IMR-90 (cell line): ENCODE measurements around the gene PRKN. TPM values are rescaled to one million over a fixed set of nuclear protein-coding genes. Genes with fewer than 3 reads are reported as not detected.

Experiments used
- ATAC-seq: fragments of 200-7000 bp; cut with Tn5 transposase; 2 replicates; pipeline ENCODE4 v1.9.1; 2020; ENCODE audit warnings: low read depth, mild to moderate bottlenecking, moderate library complexity
- BruUV-seq: library from RNA; stranded (reverse); fragments of 400-500 nt; replicated peaks from 2 replicates; lab custom pipeline; 2021; lab: Mats Ljungman, UMichigan
- CTCF ChIA-PET: fragments of 300-600 bp; formaldehyde crosslinking; extraction: SDS; loops from one replicate; lab custom pipeline; 2021; ENCODE audit warnings: antibody characterized with exemption; lab: Yijun Ruan, JAX
- POLR2A ChIA-PET: fragments of 300-600 bp; sonication (Branson Sonifier 250); formaldehyde crosslinking; loops from one replicate; lab custom pipeline; 2022; ENCODE audit warnings: antibody characterized with exemption; ENCODE audit not compliant: unreplicated experiment; lab: Charles Lee
- DNase-seq: peaks from one replicate; pipeline ENCODE4 v3.0.0; 2013
- H2AFZ ChIP-seq: replicated peaks from 2 replicates; pipeline ENCODE3; 2013; ENCODE audit warnings: low read length, mild to moderate bottlenecking; ENCODE audit not compliant: poor library complexity
- H2AK5ac ChIP-seq: 2 replicates; pipeline ENCODE4 v1.6.1; 2013; ENCODE audit warnings: low read depth, low read length, inconsistent platforms
- H2AK9ac ChIP-seq: replicated peaks from 2 replicates; pipeline ENCODE3; 2013; ENCODE audit warnings: mild to moderate bottlenecking, low read depth, low read length, moderate library complexity; ENCODE audit not compliant: poor library complexity
- H2BK120ac ChIP-seq: 2 replicates; pipeline ENCODE4 v1.6.1; 2013; ENCODE audit warnings: low read depth, low read length, inconsistent platforms
- H2BK15ac ChIP-seq: 3 replicates; pipeline ENCODE4 v1.6.1; 2013; ENCODE audit warnings: low read depth, low read length, inconsistent platforms
- H2BK20ac ChIP-seq: 2 replicates; pipeline ENCODE4 v1.6.1; 2013; ENCODE audit warnings: low read depth, mild to moderate bottlenecking, inconsistent platforms, low read length, moderate library complexity
- H2BK5ac ChIP-seq: 2 replicates; pipeline ENCODE4 v1.6.1; 2013; ENCODE audit warnings: mild to moderate bottlenecking, low read depth, low read length, inconsistent platforms; ENCODE audit not compliant: poor library complexity, severe bottlenecking
- H3K14ac ChIP-seq: replicated peaks from 2 replicates; pipeline ENCODE4 v1.6.1; 2013; ENCODE audit warnings: low read depth, low read length, inconsistent platforms
- H3K18ac ChIP-seq: 2 replicates; pipeline ENCODE4 v1.6.1; 2013; ENCODE audit warnings: low read depth, low read length, control low read depth
- H3K23ac ChIP-seq: 2 replicates; pipeline ENCODE4 v1.6.1; 2013; ENCODE audit warnings: low read depth, low read length, inconsistent platforms
- H3K27ac ChIP-seq: 2 replicates; pipeline ENCODE4 v1.5.1; 2013; ENCODE audit warnings: mild to moderate bottlenecking, control low read depth, low read length; ENCODE audit not compliant: insufficient read depth
- H3K27me3 ChIP-seq: 2 replicates; pipeline ENCODE4 v1.6.1; 2013; ENCODE audit warnings: low read length; ENCODE audit not compliant: control insufficient read depth, insufficient read depth
- H3K36me3 ChIP-seq: 2 replicates; pipeline ENCODE4 v1.6.1; 2013; ENCODE audit warnings: low read length, mixed read lengths; ENCODE audit not compliant: control insufficient read depth, insufficient read depth
- H3K4ac ChIP-seq: 2 replicates; pipeline ENCODE4 v1.6.1; 2013; ENCODE audit warnings: low read depth, low read length, inconsistent platforms
- H3K4me1 ChIP-seq: 2 replicates; pipeline ENCODE4 v1.6.1; 2013; ENCODE audit warnings: low read length, mixed read lengths; ENCODE audit not compliant: control insufficient read depth, insufficient read depth
- H3K4me2 ChIP-seq: 2 replicates; pipeline ENCODE4 v1.6.1; 2013; ENCODE audit warnings: low read depth, mild to moderate bottlenecking, control low read depth, low read length, moderate library complexity
- H3K4me3 ChIP-seq: 2 replicates; pipeline ENCODE4 v1.5.1; 2013; ENCODE audit warnings: low read depth, mild to moderate bottlenecking, control low read depth, low read length, moderate library complexity; ENCODE audit not compliant: insufficient read depth
- H3K56ac ChIP-seq: 2 replicates; pipeline ENCODE4 v1.6.1; 2013; ENCODE audit warnings: low read length, inconsistent platforms; ENCODE audit not compliant: insufficient read depth; ENCODE audit errors: extremely low read depth
- H3K79me1 ChIP-seq, 2 experiments: 2 replicates each; pipeline ENCODE4 v1.6.1; 2013; ENCODE audit warnings: low read length in 2 of 2, inconsistent platforms in 1 of 2, low read depth in 1 of 2
- H3K9ac ChIP-seq: 2 replicates; pipeline ENCODE4 v1.6.1; 2013; ENCODE audit warnings: low read depth, low read length, control low read depth
- H3K9me1 ChIP-seq: 2 replicates; pipeline ENCODE4 v1.6.1; 2013; ENCODE audit warnings: low read length, inconsistent platforms; ENCODE audit not compliant: insufficient read depth
- H3K9me3 ChIP-seq: 2 replicates; pipeline ENCODE4 v1.6.1; 2013; ENCODE audit warnings: low read length; ENCODE audit not compliant: control insufficient read depth, insufficient read depth
- H4K20me1 ChIP-seq: 2 replicates; pipeline ENCODE4 v1.6.1; 2013; ENCODE audit warnings: low read length, inconsistent platforms; ENCODE audit not compliant: insufficient read depth
- H4K5ac ChIP-seq: 2 replicates; pipeline ENCODE4 v1.6.1; 2013; ENCODE audit warnings: mild to moderate bottlenecking, low read depth, low read length, control low read depth
- H4K8ac ChIP-seq, 2 experiments: 2 replicates each; pipeline ENCODE4 v1.6.1; 2013; ENCODE audit warnings: low read depth in 2 of 2, low read length in 2 of 2, control low read depth in 1 of 2, inconsistent platforms in 1 of 2
- H4K91ac ChIP-seq: 2 replicates; pipeline ENCODE4 v1.6.1; 2013; ENCODE audit warnings: low read depth, low read length, inconsistent platforms; ENCODE audit not compliant: insufficient read depth
- FOS ChIP-seq: fragments of 150-350 bp; IDR thresholded peaks from 2 replicates; pipeline ENCODE4 v1.6.1; 2016; ENCODE audit warnings: low read depth, low read length
- MAZ ChIP-seq: IDR thresholded peaks from 2 replicates; pipeline ENCODE4 v1.6.1; 2012; ENCODE audit warnings: low read depth, mild to moderate bottlenecking, low read length, improper control_type of control experiment, moderate library complexity, borderline replicate concordance
- POLR2A ChIP-seq: IDR thresholded peaks from 2 replicates; pipeline ENCODE4 v1.6.1; 2012; ENCODE audit warnings: mild to moderate bottlenecking, low read depth, low read length
- SMC3 ChIP-seq: fragments of 150-350 bp; IDR thresholded peaks from 2 replicates; pipeline ENCODE4 v1.6.1; 2016; ENCODE audit warnings: low read depth, mild to moderate bottlenecking, antibody characterized with exemption, low read length, moderate library complexity
- WGBS, 2 experiments: methylation state at CpG; one replicate each; pipeline versions ENCODE4 v1.1.5 to v1.1.7; 2013; ENCODE audit warnings: missing lambda C conversion rate in 2 of 2; ENCODE audit not compliant: insufficient read length in 1 of 2; ENCODE audit errors: extremely low coverage in 2 of 2; 5-methylcytosine and 5-hydroxymethylcytosine counted together
- dilution Hi-C: fragments of 300-500 bp; cut with HindIII; formaldehyde crosslinking; loops from one replicate; pipeline ENCODE4 v1.14.3; 2018; ENCODE audit warnings: low sequenced_read_pairs; ENCODE audit not compliant: unreplicated experiment
- in situ Hi-C: fragments of 300-500 bp; cut with MboI; formaldehyde crosslinking; loops from 3 replicates; pipeline ENCODE4 v1.14.3; 2019; ENCODE audit warnings: low sequenced_read_pairs, inconsistent platforms, mixed read lengths
- intact Hi-C: fragments of 100-400 bp; cut with micrococcal nuclease; formaldehyde crosslinking; loops from 2 replicates; pipeline ENCODE4 v1.10.0; 2022
- polyA plus RNA-seq, 3 experiments: library from polyadenylated mRNA; depleted of rRNA; stranded (reverse); fragments of >200 nt; gene quantifications; 2 replicates each; pipeline ENCODE4 v1.2.3, GENCODE V29; 2012; ENCODE audit warnings: low replicate concordance in 1 of 3
- total RNA-seq: library from RNA; depleted of rRNA; stranded (reverse); fragments of >200 nt; gene quantifications from 2 replicates; pipeline ENCODE4 v1.2.3, GENCODE V29; 2012

PRKN gene
- total and polyA plus RNA-seq, 2 of the 4 experiments (the other 2 are of a cell fraction), result 0.15 to 0.18 TPM

DNA sequence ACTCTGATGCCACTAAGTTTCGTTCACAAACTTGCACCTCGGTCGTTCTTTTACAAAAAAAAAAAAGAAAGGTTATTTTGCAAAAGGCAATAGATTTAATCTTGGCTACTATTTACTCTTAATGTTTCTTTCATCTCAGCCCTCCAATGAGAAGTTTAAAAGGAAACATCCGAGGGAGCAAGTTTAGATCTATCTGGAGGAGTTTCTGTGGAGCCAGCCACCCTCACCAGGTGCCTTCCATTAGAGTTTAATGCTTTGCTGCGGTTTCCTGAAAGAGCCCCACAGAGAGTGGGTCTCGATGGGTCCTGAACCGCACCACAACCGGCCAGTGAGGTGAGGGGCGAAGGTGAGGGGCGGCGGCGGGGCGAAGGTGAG is 632 bp downstream of the PRKN start:
- H3K56ac ChIP-seq, result no peak overlapping the region
- no peaks in the 10 kb centered on the region for H3K4me1 ChIP-seq
- H2BK5ac ChIP-seq, result no peak overlapping the region
- no peak overlapping the region for H3K4ac ChIP-seq
- H2BK20ac ChIP-seq, result no peak overlapping the region
- no peak for DNase-seq
- H4K20me1 ChIP-seq, result no peaks in the 10 kb centered on the region
- no peak overlapping the region for H2AK9ac ChIP-seq
- H4K5ac ChIP-seq, result no peak overlapping the region
- H2AK5ac ChIP-seq, result no peak overlapping the region
- no peak overlapping the region for H4K8ac ChIP-seq
- H3K27me3 ChIP-seq, result no peaks in the 10 kb centered on the region
- ChIA-PET CTCF (no interaction called here), POLR2A (no interaction called here)
- no peak overlapping the region for H3K23ac ChIP-seq
- no peak overlapping the region for H3K9ac ChIP-seq
- in situ Hi-C loops (loop anchor here (25.0 kb wide), 1 partner anchor 1315 kb away; no protein-coding TSS in a partner anchor), intact Hi-C loops (no loop called here), dilution Hi-C loops (no loop called here)
- H2AFZ ChIP-seq, result peak overlapping the region; percentile 98
- no peak overlapping the region for H2BK120ac ChIP-seq
- H3K9me1 ChIP-seq, result no peaks in the 10 kb centered on the region
- H4K91ac ChIP-seq, result no peak overlapping the region
- TF ChIP-seq FOS (no peak), MAZ (no peak), POLR2A (no peak), SMC3 (no peak)
- no CpG with 5 or more reads among the region's 13 CpGs for WGBS, 2 experiments
- H3K27ac ChIP-seq, result no peak overlapping the region
- no peak overlapping the region for H3K14ac ChIP-seq
- ATAC-seq, result no peak; the same call in 1 of the 2 replicates
- H3K9me3 ChIP-seq, result no peaks in the 10 kb centered on the region
- H3K18ac ChIP-seq, result no peak overlapping the region
- no peaks in the 10 kb centered on the region for H3K36me3 ChIP-seq
- no peaks in the 10 kb centered on the region for H3K79me1 ChIP-seq
- no peak overlapping the region for H2BK15ac ChIP-seq
- H3K4me2 ChIP-seq, result peak overlapping the region; percentile 63
- peak overlapping the region; percentile 69 for H3K4me3 ChIP-seq
- no TSS peak for BruUV-seq
